Measurements from ENCODE around the gene PRRC2C.

PRRC2C gene

DNA sequence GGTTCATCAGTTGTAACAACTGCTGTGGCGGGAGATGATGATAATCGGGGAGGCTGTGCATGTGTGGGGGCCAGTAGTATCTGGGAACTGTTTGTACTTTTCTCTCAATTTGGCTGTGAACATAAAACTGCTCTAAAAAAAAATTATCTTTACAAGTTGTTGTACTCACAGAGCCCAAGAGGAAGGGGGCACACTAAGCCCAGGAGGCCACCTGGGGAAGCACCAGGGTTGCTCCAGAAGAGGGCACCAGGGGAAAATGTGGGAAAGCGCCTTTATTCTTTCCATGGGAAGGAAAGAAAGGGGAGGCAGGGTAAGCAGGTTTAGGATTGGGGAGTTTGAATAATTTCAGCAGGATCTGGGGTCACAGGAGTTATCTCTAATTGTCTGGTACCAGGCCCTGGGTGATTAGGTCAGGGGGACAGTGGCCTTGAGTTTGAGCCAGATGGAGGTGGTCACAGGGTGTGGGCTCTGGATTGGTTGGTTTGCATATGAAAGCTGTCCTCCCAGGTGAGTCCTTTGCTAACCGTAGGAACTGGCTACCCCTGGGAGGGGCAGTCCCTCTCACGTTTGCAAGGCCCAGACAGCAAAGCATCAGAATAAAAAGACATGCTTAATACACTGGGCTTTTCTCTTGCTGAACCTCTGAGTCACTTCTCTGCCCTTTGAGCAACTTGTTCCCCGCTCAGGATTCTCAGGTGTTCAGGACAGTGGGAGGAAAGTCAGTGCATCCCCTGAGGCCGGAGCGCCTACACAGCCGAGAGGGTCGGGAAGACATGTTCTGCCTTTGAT, 155.9 kb downstream of the PRRC2C start:
- DNase-seq = no peak

DNA sequence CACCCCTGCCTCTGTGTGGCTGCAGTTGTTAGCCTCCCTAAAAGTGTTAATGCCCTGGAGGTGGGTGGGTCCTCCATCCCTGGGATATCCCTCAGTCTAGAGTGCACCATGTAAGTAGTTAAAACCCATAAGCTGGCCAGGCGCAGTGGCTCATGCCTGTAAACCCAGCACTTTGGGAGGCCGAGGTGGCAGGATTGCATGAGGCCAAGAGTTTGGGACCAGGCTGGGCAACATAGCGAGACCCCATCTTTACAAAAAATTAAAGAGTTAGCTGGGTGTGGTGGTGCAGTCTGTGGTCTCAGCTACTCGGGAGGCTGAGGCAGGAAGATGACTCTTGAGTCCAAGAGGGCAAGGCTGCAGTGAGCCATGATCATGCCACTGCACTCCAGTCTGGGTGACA, 156.9 kb downstream of the PRRC2C start:
- no peak for DNase-seq
